Measurements from ENCODE around the gene RASL11B.

The RASL11B gene

DNA sequence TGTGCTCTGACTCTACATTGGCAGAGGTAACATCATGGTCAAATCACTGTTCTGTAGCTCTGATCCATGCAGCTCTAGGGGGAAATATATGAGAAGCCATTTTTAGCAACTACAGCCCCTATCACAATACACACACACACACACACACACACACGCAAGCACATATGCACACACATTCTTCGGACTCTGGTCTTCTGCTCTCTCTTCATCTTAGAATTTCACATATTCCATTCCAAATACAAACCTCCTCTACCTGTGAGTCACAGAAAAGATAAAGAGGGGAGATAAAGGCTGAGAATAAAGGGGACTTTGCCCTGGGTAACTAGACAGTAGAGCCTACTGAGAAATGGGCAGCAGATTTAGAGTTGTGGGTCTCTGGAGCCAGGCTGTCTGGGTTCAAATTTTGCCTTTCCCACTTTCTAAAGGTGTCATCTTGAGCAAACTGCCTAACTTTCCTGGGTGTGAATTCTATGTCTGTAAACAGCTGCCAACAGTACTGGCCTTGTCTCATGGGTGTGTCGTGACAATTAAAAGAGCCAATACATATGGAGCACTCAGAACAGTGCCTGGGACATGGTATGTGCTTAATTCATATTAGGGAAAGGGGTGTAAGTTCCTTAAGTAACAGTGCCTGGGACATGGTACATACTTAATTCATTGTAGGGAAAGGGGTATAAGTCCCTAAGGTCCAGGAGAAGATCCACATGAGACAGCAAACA is 11.6 kb upstream of the RASL11B start:
- Histone ChIP-seq H3K9ac (ENCODE audit: low read depth, low read length, poor library complexity, severe bottlenecking) (no peak overlapping the region), H3K79me2 (ENCODE audit: insufficient read depth, low read length) (no peaks in the 10 kb centered on the region), H3K4me2 (ENCODE audit: low read depth, low read length, poor library complexity, severe bottlenecking) (no peak overlapping the region), H3K9me2 (replicated peaks; ENCODE audit: low read depth, low read length) (no peaks in the 10 kb centered on the region), H3K4me1 (ENCODE audit: insufficient read depth, low read length, poor library complexity, severe bottlenecking) (no peaks in the 10 kb centered on the region), H3K4me3 (ENCODE audit: low read length, poor library complexity, severe bottlenecking) (no peak overlapping the region), H3K36me3 (ENCODE audit: insufficient read depth, low read length) (no peaks in the 10 kb centered on the region), H4K20me1 (ENCODE audit: insufficient read depth, low read length, poor library complexity, severe bottlenecking) (no peaks in the 10 kb centered on the region), H3K27me3 (ENCODE audit: insufficient read depth, low read length, poor library complexity, severe bottlenecking) (no peaks in the 10 kb centered on the region), H3F3A (ENCODE audit: low read depth) (no peaks in the 10 kb centered on the region), H3K9me3 (ENCODE audit: insufficient read depth, low read depth, low read length) (no peaks in the 10 kb centered on the region), H2AFZ (ENCODE audit: low read length) (no peak overlapping the region)
- TF ChIP-seq, protein P1, sequence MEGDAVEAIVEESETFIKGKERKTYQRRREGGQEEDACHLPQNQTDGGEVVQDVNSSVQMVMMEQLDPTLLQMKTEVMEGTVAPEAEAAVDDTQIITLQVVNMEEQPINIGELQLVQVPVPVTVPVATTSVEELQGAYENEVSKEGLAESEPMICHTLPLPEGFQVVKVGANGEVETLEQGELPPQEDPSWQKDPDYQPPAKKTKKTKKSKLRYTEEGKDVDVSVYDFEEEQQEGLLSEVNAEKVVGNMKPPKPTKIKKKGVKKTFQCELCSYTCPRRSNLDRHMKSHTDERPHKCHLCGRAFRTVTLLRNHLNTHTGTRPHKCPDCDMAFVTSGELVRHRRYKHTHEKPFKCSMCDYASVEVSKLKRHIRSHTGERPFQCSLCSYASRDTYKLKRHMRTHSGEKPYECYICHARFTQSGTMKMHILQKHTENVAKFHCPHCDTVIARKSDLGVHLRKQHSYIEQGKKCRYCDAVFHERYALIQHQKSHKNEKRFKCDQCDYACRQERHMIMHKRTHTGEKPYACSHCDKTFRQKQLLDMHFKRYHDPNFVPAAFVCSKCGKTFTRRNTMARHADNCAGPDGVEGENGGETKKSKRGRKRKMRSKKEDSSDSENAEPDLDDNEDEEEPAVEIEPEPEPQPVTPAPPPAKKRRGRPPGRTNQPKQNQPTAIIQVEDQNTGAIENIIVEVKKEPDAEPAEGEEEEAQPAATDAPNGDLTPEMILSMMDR (conservative IDR thresholded peaks at IDR 0.05; ENCODE audit: low read length): no peak
- TF ChIP-seq EZH2phosphoT487 (IDR thresholded peaks at IDR 0.05; ENCODE audit: borderline replicate concordance): no peak

DNA sequence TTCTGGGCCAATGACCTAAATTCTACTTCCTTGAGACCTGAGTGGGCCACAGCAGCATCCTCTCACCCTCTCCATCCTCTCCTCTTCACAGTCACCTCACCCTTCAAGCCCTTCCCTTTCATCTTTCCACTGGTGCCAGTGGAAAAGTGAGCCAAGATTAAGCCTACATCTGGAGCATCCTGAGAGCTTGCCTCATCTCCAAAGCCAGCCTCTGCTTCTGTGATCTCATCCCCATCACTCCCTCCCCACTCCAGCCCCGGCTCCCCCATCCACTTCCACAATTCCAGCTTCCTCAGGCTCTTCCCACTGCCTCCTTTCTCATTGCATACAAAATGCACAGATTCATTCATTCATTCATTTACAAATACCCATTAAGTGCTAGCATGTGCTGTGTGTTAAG is 10.1 kb upstream of the RASL11B start:
- Histone ChIP-seq H3K4me2 (ENCODE audit: low read depth, low read length, poor library complexity, severe bottlenecking) (no peak overlapping the region), H3K4me3 (ENCODE audit: low read length, poor library complexity, severe bottlenecking) (no peak overlapping the region), H3K79me2 (ENCODE audit: insufficient read depth, low read length) (no peaks in the 10 kb centered on the region), H3F3A (ENCODE audit: low read depth) (no peaks in the 10 kb centered on the region), H3K9me2 (replicated peaks; ENCODE audit: low read depth, low read length) (no peaks in the 10 kb centered on the region), H4K20me1 (ENCODE audit: insufficient read depth, low read length, poor library complexity, severe bottlenecking) (no peaks in the 10 kb centered on the region), H2AFZ (ENCODE audit: low read length) (no peak overlapping the region), H3K4me1 (ENCODE audit: insufficient read depth, low read length, poor library complexity, severe bottlenecking) (no peaks in the 10 kb centered on the region), H3K36me3 (ENCODE audit: insufficient read depth, low read length) (no peaks in the 10 kb centered on the region), H3K27me3 (ENCODE audit: insufficient read depth, low read length, poor library complexity, severe bottlenecking) (no peaks in the 10 kb centered on the region), H3K9ac (ENCODE audit: low read depth, low read length, poor library complexity, severe bottlenecking) (no peak overlapping the region), H3K9me3 (ENCODE audit: insufficient read depth, low read depth, low read length) (no peaks in the 10 kb centered on the region)
- TF ChIP-seq EZH2phosphoT487 (IDR thresholded peaks at IDR 0.05; ENCODE audit: borderline replicate concordance): no peak
- TF ChIP-seq, protein P1 (conservative IDR thresholded peaks at IDR 0.05; ENCODE audit: low read length): no peak

DNA sequence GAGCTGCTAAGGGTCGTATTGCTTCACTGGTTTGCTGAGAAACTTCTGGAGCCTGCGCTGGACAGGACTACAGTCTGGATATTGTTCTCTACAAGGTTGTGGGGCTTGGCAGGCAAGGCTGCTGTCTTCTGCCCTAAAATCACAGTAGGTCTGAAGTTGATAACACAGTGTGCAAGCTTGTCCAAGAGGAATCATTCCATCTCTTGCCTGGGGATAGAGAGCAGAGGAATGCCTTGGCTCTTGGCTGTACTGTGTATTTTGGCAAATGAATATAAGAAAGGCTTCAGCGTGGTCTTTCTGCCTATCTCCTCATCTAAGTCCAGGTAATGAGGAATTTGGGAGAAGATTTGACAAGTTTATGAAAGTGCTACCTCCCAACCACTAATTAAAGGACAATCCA is 9.4 kb upstream of the RASL11B start:
- Histone ChIP-seq H4K20me1 (ENCODE audit: insufficient read depth, low read length, poor library complexity, severe bottlenecking) (no peaks in the 10 kb centered on the region), H3K36me3 (ENCODE audit: insufficient read depth, low read length) (no peaks in the 10 kb centered on the region), H3K9me3 (ENCODE audit: insufficient read depth, low read depth, low read length) (no peaks in the 10 kb centered on the region), H3K27me3 (ENCODE audit: insufficient read depth, low read length, poor library complexity, severe bottlenecking) (no peaks in the 10 kb centered on the region), H2AFZ (ENCODE audit: low read length) (no peak overlapping the region), H3K4me2 (ENCODE audit: low read depth, low read length, poor library complexity, severe bottlenecking) (no peak overlapping the region), H3K4me3 (ENCODE audit: low read length, poor library complexity, severe bottlenecking) (no peak overlapping the region), H3K79me2 (ENCODE audit: insufficient read depth, low read length) (no peaks in the 10 kb centered on the region), H3F3A (ENCODE audit: low read depth) (no peaks in the 10 kb centered on the region), H3K9ac (ENCODE audit: low read depth, low read length, poor library complexity, severe bottlenecking) (no peak overlapping the region), H3K9me2 (replicated peaks; ENCODE audit: low read depth, low read length) (no peaks in the 10 kb centered on the region), H3K4me1 (ENCODE audit: insufficient read depth, low read length, poor library complexity, severe bottlenecking) (no peaks in the 10 kb centered on the region)
- TF ChIP-seq, protein P1 (conservative IDR thresholded peaks at IDR 0.05; ENCODE audit: low read length): no peak
- no peak for TF ChIP-seq EZH2phosphoT487 (IDR thresholded peaks at IDR 0.05; ENCODE audit: borderline replicate concordance)

Data from Loucy (cell line).